ENCODE results near the gene FCN1. TPM values are rescaled to one million over a fixed set of nuclear protein-coding genes. Genes with fewer than 3 reads are reported as not detected.

The FCN1 gene
- total RNA-seq = 100 to 1,000 TPM in 3 of 7 donors, 10 to 100 TPM in 4; 33.1 to 209 (median 77.5) TPM
- polyA plus RNA-seq = 10 to 100 TPM in 2 of 3 donors, 1 to 10 TPM in 1; 5.2 to 30.0 (median 21.9) TPM
- long read RNA-seq, donor 1, transcript FCN1-201 (9 exons, 1,286 nt) = major isoform, 8 of 8 reads
- long read RNA-seq, donor 1, partial matches to known transcripts = 0 of 8 reads
- long read RNA-seq, donor 1, other reads (novel, unspliced or antisense) = 0 of 8 reads
- long read RNA-seq, donor 2, partial matches to known transcripts = 0 of 3 reads
- long read RNA-seq, donor 2, other reads (novel, unspliced or antisense) = 0 of 3 reads

DNA sequence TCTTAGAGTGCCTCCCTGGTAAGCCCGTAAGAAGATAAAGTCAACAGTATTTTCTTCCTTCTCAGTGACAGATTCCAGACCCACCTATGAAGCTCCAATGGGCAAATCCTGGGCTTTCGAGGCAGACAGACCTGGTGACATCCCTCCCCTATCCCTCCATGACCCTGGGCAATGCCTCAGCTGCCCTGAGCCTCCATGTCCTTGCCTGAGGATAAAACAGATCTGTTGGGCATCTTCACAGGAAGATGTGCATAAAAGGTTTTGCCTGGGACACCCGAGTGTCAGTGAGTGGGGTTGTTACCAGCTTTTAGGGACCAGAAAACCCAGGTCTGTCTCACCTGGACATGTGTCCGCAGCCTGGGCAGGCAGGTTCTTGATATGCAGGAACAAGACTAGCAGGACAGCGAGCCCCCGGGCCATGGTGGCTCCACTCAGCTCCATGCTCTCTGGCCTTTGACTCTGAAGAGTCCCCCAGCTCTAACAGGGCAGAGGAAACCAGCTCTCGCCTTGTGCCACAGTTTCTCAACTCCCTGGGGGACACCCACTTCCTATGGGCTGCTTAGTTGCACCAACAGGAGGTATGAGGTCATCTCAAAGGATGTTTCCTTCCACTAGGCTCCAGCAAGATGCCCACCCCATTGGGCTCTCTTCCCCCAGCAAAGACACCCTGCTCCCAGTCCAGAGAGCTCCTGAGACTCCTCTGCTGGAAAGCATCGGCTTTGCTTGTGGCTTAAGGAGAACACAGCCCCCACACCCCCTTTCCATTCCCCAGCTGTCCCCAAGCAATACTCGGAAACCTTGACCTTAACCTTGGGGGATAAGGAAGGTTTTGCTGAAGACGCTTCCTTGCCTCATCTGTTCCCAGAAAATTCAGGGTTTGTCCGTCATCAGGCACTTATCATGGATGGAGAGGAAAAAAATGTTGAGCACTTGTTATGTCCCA, at the start of gene FCN1:
TSS of gene FCN1 (minus strand) at position 482 of the 943 bp plus-strand sequence. CDS start at position 441, 41 bp downstream.
- Histone ChIP-seq H3K27me3 (replicated peaks in 1 of 7) (peaks cover 0 to 24% (median 0%) of the 10 kb centered on the region in 7 donors), H3K36me3 (peaks cover 0 to 25% (median 0%) of the 10 kb centered on the region in 6 donors), H3K9me3 (peaks cover 0 to 24% (median 18%) of the 10 kb centered on the region in 8 donors), H3K27ac (peak within 1 kb of the TSS in 6 of 8 donors; percentile 25 to 82 (median 62)), H3K4me3 (peak within 1 kb of the TSS in 6 of 8 donors; percentile 11 to 57 (median 26)), H3K4me1 (peaks cover 0 to 66% (median 9%) of the 10 kb centered on the region in 6 donors)
- TF ChIP-seq POLR2A (IDR thresholded peaks at IDR 0.05) (no peak), CTCF (IDR thresholded peaks at IDR 0.05 in 8 of 11, conservative IDR thresholded peaks at IDR 0.05 in 3 of 11) (no peak), POLR2AphosphoS5 (IDR thresholded peaks at IDR 0.05) (no peak)
- WGBS, 5 donors = 48 to 83% (median 62%) methylated on average over 11 of the region's 11 CpGs
- peak; percentile 75 for DNase-seq
- intact Hi-C loops (cut with DNase I; ENCODE audit: low total_unique reads) = no loop called here

DNA sequence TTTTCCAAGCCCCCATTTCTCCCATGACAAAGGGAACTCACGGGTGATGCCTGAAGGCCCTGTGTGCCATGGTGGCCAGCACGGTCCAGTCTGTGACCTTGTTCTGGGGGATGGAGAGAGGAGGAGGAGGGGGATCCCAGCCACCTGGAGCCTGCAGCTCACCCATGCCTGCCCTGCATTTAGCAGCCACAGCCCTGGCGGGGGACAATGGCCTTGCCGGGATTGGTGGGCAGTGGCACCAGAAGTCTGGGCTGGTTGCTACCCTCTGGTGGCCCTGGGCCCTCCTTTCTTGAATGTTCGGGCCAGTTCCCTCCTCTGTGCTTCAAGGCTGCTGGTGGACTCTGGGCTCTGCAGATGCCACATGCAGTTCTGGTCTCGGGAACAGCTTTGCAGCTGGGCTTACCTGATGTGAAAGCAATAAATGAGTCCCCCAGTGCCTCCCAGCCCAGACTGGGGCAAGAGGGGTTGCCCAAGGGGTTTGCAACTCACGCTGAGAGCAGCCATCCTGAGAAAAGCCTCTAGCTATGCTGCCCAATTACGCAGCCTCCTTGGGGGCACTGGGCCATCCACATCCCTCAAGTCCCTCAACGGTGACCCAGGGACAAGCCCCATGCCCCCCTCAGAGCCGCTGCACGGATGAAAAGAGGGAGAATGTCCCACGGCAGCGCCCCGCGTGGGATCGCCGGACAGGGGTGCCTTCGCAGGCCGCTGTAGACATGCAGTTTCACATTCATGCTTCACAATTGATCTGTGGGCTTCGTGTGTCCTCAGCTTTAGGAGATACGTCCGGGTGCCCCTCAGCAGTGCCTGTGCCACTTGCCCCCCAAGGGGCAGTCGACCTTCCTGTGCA, 49.2 kb upstream of the FCN1 start:
- no peaks in the 10 kb centered on the region for H3K9me3 ChIP-seq
- H3K4me1 ChIP-seq = peaks cover 0 to 38% (median 19%) of the 10 kb centered on the region in 6 donors
- intact Hi-C loops (cut with DNase I; ENCODE audit: low total_unique reads) = no loop called here
- peaks cover 0 to 68% (median 10%) of the 10 kb centered on the region in 7 donors for H3K27me3 ChIP-seq (replicated peaks in 1 of 7)
- 81 to 88% (median 84%) methylated on average over 15 to 23 of the region's 23 CpGs for WGBS, 5 donors
- H3K27ac ChIP-seq = peak overlapping the region in 1 of 8 donors; percentile 71
- no peak overlapping the region for H3K4me3 ChIP-seq
- TF ChIP-seq CTCF (IDR thresholded peaks at IDR 0.05 in 8 of 11, conservative IDR thresholded peaks at IDR 0.05 in 3 of 11) (no peak), POLR2AphosphoS5 (IDR thresholded peaks at IDR 0.05) (no peak)
- H3K36me3 ChIP-seq = no peaks in the 10 kb centered on the region
- peak; percentile 23 for DNase-seq

- DNase-seq = peak; percentile 48
Observed at GRCh38 chr9:134966270-134966669, 48.6 kb upstream of the FCN1 start.

More at GRCh38 chr9:134966270-134966669, 48.6 kb upstream of the FCN1 start:
- intact Hi-C loops (cut with DNase I; ENCODE audit: low total_unique reads) = no loop called here
- Histone ChIP-seq H3K4me3 (no peak overlapping the region), H3K27ac (peak overlapping the region in 3 of 8 donors; percentile 37 to 71 (median 61)), H3K9me3 (no peaks in the 10 kb centered on the region), H3K27me3 (replicated peaks in 1 of 7) (peaks cover 0 to 68% (median 10%) of the 10 kb centered on the region in 7 donors), H3K4me1 (peaks cover 0 to 38% (median 19%) of the 10 kb centered on the region in 6 donors), H3K36me3 (no peaks in the 10 kb centered on the region)
- WGBS, 5 donors = 71 to 85% (median 79%) methylated on average over 12 of the region's 12 CpGs
- TF ChIP-seq POLR2AphosphoS5 (IDR thresholded peaks at IDR 0.05) = no peak
- no peak for TF ChIP-seq CTCF (IDR thresholded peaks at IDR 0.05 in 8 of 11, conservative IDR thresholded peaks at IDR 0.05 in 3 of 11)
- no peak for TF ChIP-seq POLR2A (IDR thresholded peaks at IDR 0.05)

Measured in spleen (tissue), 13 donors.